ENCODE results near the gene ZNF468. TPM values are rescaled to one million over a fixed set of nuclear protein-coding genes. Genes with fewer than 3 reads are reported as not detected.
A peak's percentile ranks its signal among the peaks of the same experiment; 100 is the strongest.
"Not testable (repeated sequence)": the region's sequence is repeated elsewhere in the genome, so short reads cannot be mapped to it uniquely, and the experiment has no call there.

ZNF468 gene
- total RNA-seq: 2.6 TPM

- ATAC-seq (peak; percentile 99), DNase-seq (ENCODE audit: low spot score) (peak; percentile 68)
Observed at GRCh38 chr19:52857378-52858191, at the start of gene ZNF468. Gene ZNF468 (minus strand): TSS chr19:52857619. CDS start chr19:52854272, 3,347 bp downstream.

- not testable (repeated sequence) for DNase-seq (ENCODE audit: low spot score); ATAC-seq
Observed at GRCh38 chr19:52904052-52904780, 46.8 kb upstream of the ZNF468 start.

GRCh38 chr19:52901842-52902241 is 44.4 kb upstream of the ZNF468 start:
- DNase-seq (ENCODE audit: low spot score): no peak

GRCh38 chr19:52898596-52898995 is 41.2 kb upstream of the ZNF468 start:
- DNase-seq (ENCODE audit: low spot score): not testable (repeated sequence)

More at GRCh38 chr19:52901842-52902241, 44.4 kb upstream of the ZNF468 start:
- no peak for ATAC-seq

GRCh38 chr19:52898101-52898500 is 40.7 kb upstream of the ZNF468 start:
- DNase-seq (ENCODE audit: low spot score) (no peak), ATAC-seq (no peak)

More at GRCh38 chr19:52898596-52898995, 41.2 kb upstream of the ZNF468 start:
- ATAC-seq: not testable (repeated sequence)

GRCh38 chr19:52897138-52897935 is 39.9 kb upstream of the ZNF468 start, which contains the start of gene ZNF320:
Gene ZNF320 (minus strand): TSS chr19:52897635. CDS start chr19:52890255, 7,380 bp downstream.
- peak; percentile 98 for ATAC-seq
- peak; percentile 82 for DNase-seq (ENCODE audit: low spot score)

- no peak for DNase-seq (ENCODE audit: low spot score)
- no peak for ATAC-seq
Observed at GRCh38 chr19:52896431-52897137, 39.2 kb upstream of the ZNF468 start.

GRCh38 chr19:52891336-52891735 is 33.9 kb upstream of the ZNF468 start:
- no peak for ATAC-seq
- no peak for DNase-seq (ENCODE audit: low spot score)

- DNase-seq (ENCODE audit: low spot score) (no peak), ATAC-seq (no peak)
Observed at GRCh38 chr19:52889931-52890330, 32.5 kb upstream of the ZNF468 start.

GRCh38 chr19:52889076-52889475 is 31.7 kb upstream of the ZNF468 start:
- DNase-seq (ENCODE audit: low spot score) (no peak), ATAC-seq (no peak)

- ATAC-seq (no peak), DNase-seq (ENCODE audit: low spot score) (no peak)
Observed at GRCh38 chr19:52880895-52881389, 23.5 kb upstream of the ZNF468 start.

GRCh38 chr19:52872996-52873395 is 15.6 kb upstream of the ZNF468 start:
- ATAC-seq; DNase-seq (ENCODE audit: low spot score): not testable (repeated sequence)

- no peak for DNase-seq (ENCODE audit: low spot score)
- ATAC-seq: no peak
Observed at GRCh38 chr19:52871466-52871865, 14.0 kb upstream of the ZNF468 start.

- ATAC-seq; DNase-seq (ENCODE audit: low spot score): not testable (repeated sequence)
Observed at GRCh38 chr19:52868031-52868430, 10.6 kb upstream of the ZNF468 start.

- not testable (repeated sequence) for DNase-seq (ENCODE audit: low spot score); ATAC-seq
Observed at GRCh38 chr19:52856540-52857377, 660 bp downstream of the ZNF468 start.

- ATAC-seq; DNase-seq (ENCODE audit: low spot score): not testable (repeated sequence)
Observed at GRCh38 chr19:52847352-52847751, 10.1 kb downstream of the ZNF468 start.

GRCh38 chr19:52840825-52841465 is 16.5 kb downstream of the ZNF468 start:
- not testable (repeated sequence) for DNase-seq (ENCODE audit: low spot score); ATAC-seq

GRCh38 chr19:52834289-52834688 is 23.1 kb downstream of the ZNF468 start:
- DNase-seq (ENCODE audit: low spot score); ATAC-seq: not testable (repeated sequence)
